ENCODE data around the gene THAP4. TPM values are rescaled to one million over a fixed set of nuclear protein-coding genes. Genes with fewer than 3 reads are reported as not detected.

THAP4 gene
- polyA plus RNA-seq, 1 of the 3 experiments (the other 2 are of a cell fraction), result 64.7 TPM

DNA sequence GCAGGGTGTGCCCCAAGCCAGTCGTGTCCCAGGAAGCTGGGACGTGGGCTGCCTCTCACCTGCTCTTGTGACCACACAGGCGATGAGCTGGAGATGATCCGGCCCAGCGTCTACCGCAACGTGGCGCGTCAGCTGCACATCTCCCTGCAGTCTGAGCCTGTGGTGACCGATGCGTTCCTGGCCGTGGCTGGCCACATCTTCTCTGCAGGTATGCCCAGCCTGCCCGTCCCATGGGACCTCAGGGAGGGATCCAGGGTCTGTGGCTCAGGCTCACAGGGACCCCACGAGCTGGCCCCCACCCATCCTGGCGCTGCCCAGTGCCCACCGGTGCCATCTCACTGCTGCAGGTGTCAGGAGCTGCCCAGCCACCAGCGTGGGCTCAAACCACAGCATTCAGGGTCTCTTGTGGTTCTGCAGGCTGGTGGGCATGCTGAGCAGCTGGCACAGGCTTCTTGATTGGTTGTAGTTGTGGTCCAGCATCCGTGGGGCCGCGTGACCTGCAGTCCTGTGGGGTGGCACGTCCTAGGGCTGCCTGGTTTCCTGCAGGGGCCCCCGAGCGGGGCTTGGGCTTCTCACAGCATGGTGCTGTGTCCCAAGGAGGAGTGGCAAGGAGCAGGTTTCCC is 74.6 kb downstream of the THAP4 start:
- Histone ChIP-seq H3K4me2 (no peak overlapping the region), H3K9me3 (peaks cover 4% of the 10 kb centered on the region; the same call in 1 of the 2 replicates), H3K9ac (no peak overlapping the region), H3K9me2 (no peaks in the 10 kb centered on the region), H4K20me1 (ENCODE audit: insufficient read depth) (no peaks in the 10 kb centered on the region), H3K27ac (ENCODE audit: low read depth in 2 of 2, low read length in 1 of 2) (no peak overlapping the region), H3K27me3 (ENCODE audit: insufficient read depth) (peaks cover 8% of the 10 kb centered on the region; the same call in 1 of the 2 replicates), H3K4me3 (ENCODE audit: low read depth in 2 of 2, low read length in 1 of 2) (no peak overlapping the region), H3K36me3 (replicated peaks in 1 of 2; ENCODE audit: control insufficient read depth in 1 of 2, insufficient read depth in 2 of 2, low read length in 1 of 2) (no peaks in the 10 kb centered on the region), H2AFZ (ENCODE audit: low read depth) (no peak overlapping the region), H3K79me2 (ENCODE audit: insufficient read depth) (no peaks in the 10 kb centered on the region), H3K4me1 (ENCODE audit: control insufficient read depth in 1 of 2, insufficient read depth in 2 of 2, low read depth in 1 of 2, low read length in 1 of 2) (peaks cover 0 to 29% of the 10 kb centered on the region in 2 experiments; a peak in 1 of 4 replicates), H3F3A (replicated peaks; ENCODE audit: insufficient read depth) (peaks cover 2% of the 10 kb centered on the region)
- DNase-seq, result no peak
- POLR2A ChIA-PET, result no interaction called here
- CTCF ChIA-PET, result interaction anchor here (1.1 kb wide), 1 partner anchor 24 kb away, joined by 3 read pairs; no protein-coding TSS in a partner anchor
- TF ChIP-seq CHD2 (IDR thresholded peaks at IDR 0.05; ENCODE audit: low read length, partially characterized antibody) (no peak), SMC3 (IDR thresholded peaks at IDR 0.05; ENCODE audit: low read depth, low read length) (no peak), POLR2AphosphoS5 (IDR thresholded peaks at IDR 0.05; ENCODE audit: low read depth, low read length) (no peak), RXRA (IDR thresholded peaks at IDR 0.05; ENCODE audit: borderline replicate concordance, low read depth) (no peak), GATA2 (CRISPR knock-in tag; IDR thresholded peaks at IDR 0.05) (no peak), NFIC (IDR thresholded peaks at IDR 0.05; ENCODE audit: borderline replicate concordance) (no peak), JUND (IDR thresholded peaks at IDR 0.05) (no peak), ELF1 (IDR thresholded peaks at IDR 0.05) (no peak), RFX5 (IDR thresholded peaks at IDR 0.05; ENCODE audit: low read length) (no peak), RAD21 (IDR thresholded peaks at IDR 0.05; ENCODE audit: low read length) (no peak)
- TF ChIP-seq, protein P1, sequence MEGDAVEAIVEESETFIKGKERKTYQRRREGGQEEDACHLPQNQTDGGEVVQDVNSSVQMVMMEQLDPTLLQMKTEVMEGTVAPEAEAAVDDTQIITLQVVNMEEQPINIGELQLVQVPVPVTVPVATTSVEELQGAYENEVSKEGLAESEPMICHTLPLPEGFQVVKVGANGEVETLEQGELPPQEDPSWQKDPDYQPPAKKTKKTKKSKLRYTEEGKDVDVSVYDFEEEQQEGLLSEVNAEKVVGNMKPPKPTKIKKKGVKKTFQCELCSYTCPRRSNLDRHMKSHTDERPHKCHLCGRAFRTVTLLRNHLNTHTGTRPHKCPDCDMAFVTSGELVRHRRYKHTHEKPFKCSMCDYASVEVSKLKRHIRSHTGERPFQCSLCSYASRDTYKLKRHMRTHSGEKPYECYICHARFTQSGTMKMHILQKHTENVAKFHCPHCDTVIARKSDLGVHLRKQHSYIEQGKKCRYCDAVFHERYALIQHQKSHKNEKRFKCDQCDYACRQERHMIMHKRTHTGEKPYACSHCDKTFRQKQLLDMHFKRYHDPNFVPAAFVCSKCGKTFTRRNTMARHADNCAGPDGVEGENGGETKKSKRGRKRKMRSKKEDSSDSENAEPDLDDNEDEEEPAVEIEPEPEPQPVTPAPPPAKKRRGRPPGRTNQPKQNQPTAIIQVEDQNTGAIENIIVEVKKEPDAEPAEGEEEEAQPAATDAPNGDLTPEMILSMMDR (IDR thresholded peaks at IDR 0.05), result no peak
- TF ChIP-seq, protein P2, sequence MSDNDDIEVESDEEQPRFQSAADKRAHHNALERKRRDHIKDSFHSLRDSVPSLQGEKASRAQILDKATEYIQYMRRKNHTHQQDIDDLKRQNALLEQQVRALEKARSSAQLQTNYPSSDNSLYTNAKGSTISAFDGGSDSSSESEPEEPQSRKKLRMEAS (IDR thresholded peaks at IDR 0.05; ENCODE audit: low read depth), result no peak
- TF ChIP-seq, protein P3, sequence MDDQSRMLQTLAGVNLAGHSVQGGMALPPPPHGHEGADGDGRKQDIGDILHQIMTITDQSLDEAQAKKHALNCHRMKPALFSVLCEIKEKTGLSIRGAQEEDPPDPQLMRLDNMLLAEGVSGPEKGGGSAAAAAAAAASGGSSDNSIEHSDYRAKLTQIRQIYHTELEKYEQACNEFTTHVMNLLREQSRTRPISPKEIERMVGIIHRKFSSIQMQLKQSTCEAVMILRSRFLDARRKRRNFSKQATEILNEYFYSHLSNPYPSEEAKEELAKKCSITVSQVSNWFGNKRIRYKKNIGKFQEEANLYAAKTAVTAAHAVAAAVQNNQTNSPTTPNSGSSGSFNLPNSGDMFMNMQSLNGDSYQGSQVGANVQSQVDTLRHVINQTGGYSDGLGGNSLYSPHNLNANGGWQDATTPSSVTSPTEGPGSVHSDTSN (IDR thresholded peaks at IDR 0.05), result no peak
- 73% methylated on average over 3 of the region's 23 CpGs for WGBS (ENCODE audit: low lambda C conversion rate)

DNA sequence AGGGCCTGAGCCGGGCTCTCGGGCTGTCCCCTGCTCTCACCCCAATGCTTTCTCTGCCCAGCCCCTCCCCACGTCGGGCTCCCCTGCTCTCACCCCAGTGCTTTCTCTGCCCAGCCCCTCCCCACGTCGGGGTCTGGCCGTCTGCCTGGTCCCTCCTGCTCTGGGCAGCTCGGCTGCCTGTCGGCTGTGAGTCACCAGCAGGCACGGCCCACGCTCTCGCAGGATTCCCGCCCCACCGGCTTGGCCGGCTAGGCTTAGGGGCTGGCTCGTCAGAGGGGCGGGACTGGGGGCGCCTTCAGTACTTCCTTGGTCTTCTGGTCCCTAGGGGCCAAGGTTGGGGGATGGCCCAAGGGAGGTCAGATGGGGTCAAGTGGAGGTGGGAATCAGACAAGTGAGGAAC is 75.1 kb downstream of the THAP4 start:
- Histone ChIP-seq H3K27ac (ENCODE audit: low read depth in 2 of 2, low read length in 1 of 2) (no peak overlapping the region), H3K9ac (no peak overlapping the region), H3K9me3 (peaks cover 8% of the 10 kb centered on the region; the same call in 1 of the 2 replicates), H3F3A (replicated peaks; ENCODE audit: insufficient read depth) (peaks cover 2% of the 10 kb centered on the region), H3K4me3 (ENCODE audit: low read depth in 2 of 2, low read length in 1 of 2) (no peak overlapping the region), H4K20me1 (ENCODE audit: insufficient read depth) (no peaks in the 10 kb centered on the region), H2AFZ (ENCODE audit: low read depth) (no peak overlapping the region), H3K4me2 (no peak overlapping the region; the same call in 1 of the 2 replicates), H3K9me2 (no peaks in the 10 kb centered on the region), H3K36me3 (replicated peaks in 1 of 2; ENCODE audit: control insufficient read depth in 1 of 2, insufficient read depth in 2 of 2, low read length in 1 of 2) (no peaks in the 10 kb centered on the region), H3K79me2 (ENCODE audit: insufficient read depth) (no peaks in the 10 kb centered on the region), H3K4me1 (ENCODE audit: control insufficient read depth in 1 of 2, insufficient read depth in 2 of 2, low read depth in 1 of 2, low read length in 1 of 2) (peaks cover 0 to 29% of the 10 kb centered on the region in 2 experiments; a peak in 1 of 4 replicates), H3K27me3 (ENCODE audit: insufficient read depth) (peaks cover 8% of the 10 kb centered on the region; the same call in 1 of the 2 replicates)
- WGBS (ENCODE audit: low lambda C conversion rate), result 6% methylated on average over 12 of the region's 18 CpGs
- CTCF ChIA-PET, result no interaction called here
- DNase-seq, result peak; percentile 76
- POLR2A ChIA-PET, result no interaction called here
- TF ChIP-seq RCOR1 (IDR thresholded peaks at IDR 0.05; ENCODE audit: low read length) (no peak), EP300 (IDR thresholded peaks at IDR 0.05; ENCODE audit: borderline replicate concordance in 1 of 2, low read depth in 1 of 2, low read length in 1 of 2) (no peak), GATA2 (CRISPR knock-in tag; IDR thresholded peaks at IDR 0.05) (no peak), TEAD4 (IDR thresholded peaks at IDR 0.05; ENCODE audit: borderline replicate concordance, insufficient read depth) (no peak), RAD21 (IDR thresholded peaks at IDR 0.05; ENCODE audit: low read length) (no peak), SMC3 (IDR thresholded peaks at IDR 0.05; ENCODE audit: low read depth, low read length) (no peak), YY1 (IDR thresholded peaks at IDR 0.05; ENCODE audit: low read depth) (no peak), POLR2AphosphoS5 (IDR thresholded peaks at IDR 0.05; ENCODE audit: low read depth, low read length) (no peak)
- TF ChIP-seq, protein P4, sequence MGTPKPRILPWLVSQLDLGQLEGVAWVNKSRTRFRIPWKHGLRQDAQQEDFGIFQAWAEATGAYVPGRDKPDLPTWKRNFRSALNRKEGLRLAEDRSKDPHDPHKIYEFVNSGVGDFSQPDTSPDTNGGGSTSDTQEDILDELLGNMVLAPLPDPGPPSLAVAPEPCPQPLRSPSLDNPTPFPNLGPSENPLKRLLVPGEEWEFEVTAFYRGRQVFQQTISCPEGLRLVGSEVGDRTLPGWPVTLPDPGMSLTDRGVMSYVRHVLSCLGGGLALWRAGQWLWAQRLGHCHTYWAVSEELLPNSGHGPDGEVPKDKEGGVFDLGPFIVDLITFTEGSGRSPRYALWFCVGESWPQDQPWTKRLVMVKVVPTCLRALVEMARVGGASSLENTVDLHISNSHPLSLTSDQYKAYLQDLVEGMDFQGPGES (IDR thresholded peaks at IDR 0.05; ENCODE audit: low read depth, low read length), result no peak
- TF ChIP-seq, protein P5, sequence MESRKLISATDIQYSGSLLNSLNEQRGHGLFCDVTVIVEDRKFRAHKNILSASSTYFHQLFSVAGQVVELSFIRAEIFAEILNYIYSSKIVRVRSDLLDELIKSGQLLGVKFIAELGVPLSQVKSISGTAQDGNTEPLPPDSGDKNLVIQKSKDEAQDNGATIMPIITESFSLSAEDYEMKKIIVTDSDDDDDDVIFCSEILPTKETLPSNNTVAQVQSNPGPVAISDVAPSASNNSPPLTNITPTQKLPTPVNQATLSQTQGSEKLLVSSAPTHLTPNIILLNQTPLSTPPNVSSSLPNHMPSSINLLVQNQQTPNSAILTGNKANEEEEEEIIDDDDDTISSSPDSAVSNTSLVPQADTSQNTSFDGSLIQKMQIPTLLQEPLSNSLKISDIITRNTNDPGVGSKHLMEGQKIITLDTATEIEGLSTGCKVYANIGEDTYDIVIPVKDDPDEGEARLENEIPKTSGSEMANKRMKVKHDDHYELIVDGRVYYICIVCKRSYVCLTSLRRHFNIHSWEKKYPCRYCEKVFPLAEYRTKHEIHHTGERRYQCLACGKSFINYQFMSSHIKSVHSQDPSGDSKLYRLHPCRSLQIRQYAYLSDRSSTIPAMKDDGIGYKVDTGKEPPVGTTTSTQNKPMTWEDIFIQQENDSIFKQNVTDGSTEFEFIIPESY (IDR thresholded peaks at IDR 0.05; ENCODE audit: borderline replicate concordance, low read depth), result no peak
- TF ChIP-seq, protein P6, sequence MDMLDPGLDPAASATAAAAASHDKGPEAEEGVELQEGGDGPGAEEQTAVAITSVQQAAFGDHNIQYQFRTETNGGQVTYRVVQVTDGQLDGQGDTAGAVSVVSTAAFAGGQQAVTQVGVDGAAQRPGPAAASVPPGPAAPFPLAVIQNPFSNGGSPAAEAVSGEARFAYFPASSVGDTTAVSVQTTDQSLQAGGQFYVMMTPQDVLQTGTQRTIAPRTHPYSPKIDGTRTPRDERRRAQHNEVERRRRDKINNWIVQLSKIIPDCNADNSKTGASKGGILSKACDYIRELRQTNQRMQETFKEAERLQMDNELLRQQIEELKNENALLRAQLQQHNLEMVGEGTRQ (IDR thresholded peaks at IDR 0.05; ENCODE audit: borderline replicate concordance, low read depth, low read length), result no peak
